ENCODE results near the gene SLC22A23. TPM values are rescaled to one million over a fixed set of nuclear protein-coding genes. Genes with fewer than 3 reads are reported as not detected.

Gene SLC22A23
- polyA plus RNA-seq, 1 donor from 2014 or later: 0.35 TPM

- peaks cover 0 to 2% (median 0%) of the 10 kb centered on the region in 3 donors for H3K4me1 Mint-ChIP-seq
- H3K4me3 Mint-ChIP-seq: no peak overlapping the region
- peaks cover 9% of the 10 kb centered on the region for H3K36me3 Mint-ChIP-seq
- H3K27ac Mint-ChIP-seq: no peak overlapping the region
- H3K27me3 Mint-ChIP-seq: peaks cover 8% of the 10 kb centered on the region
- H3K9me3 Mint-ChIP-seq: peaks cover 0 to 2% (median 0%) of the 10 kb centered on the region in 3 donors
Observed at GRCh38 chr6:3442431-3443220, 14.2 kb downstream of the SLC22A23 start.

GRCh38 chr6:3440911-3441310 lies 15.9 kb downstream of the SLC22A23 start:
- Mint-ChIP-seq H3K27ac (no peak overlapping the region), H3K27me3 (peaks cover 6% of the 10 kb centered on the region), H3K4me3 (no peak overlapping the region), H3K36me3 (peaks cover 9% of the 10 kb centered on the region), H3K4me1 (no peaks in the 10 kb centered on the region), H3K9me3 (peaks cover 0 to 4% (median 0%) of the 10 kb centered on the region in 3 donors)

DNA sequence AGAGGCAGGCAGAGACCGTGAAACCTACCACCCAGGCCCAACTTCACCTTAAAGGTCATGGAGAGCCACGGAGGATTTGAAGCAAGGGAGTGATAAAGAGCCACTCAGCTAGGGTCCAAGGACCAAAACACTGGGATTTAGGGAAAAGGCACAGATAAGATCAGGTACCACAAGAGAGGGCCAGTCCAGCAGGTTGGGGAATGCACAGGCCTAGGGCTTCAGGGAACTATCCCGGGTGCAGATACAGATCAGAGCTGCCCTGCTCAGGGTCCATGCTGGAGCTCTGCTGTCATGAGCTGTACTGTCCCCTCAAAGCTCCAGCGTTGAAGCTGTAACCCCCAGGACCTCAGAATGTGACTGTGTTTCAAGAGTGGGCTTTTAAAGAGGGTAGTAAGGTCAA lies 16.9 kb downstream of the SLC22A23 start:
- H3K27me3 Mint-ChIP-seq: peaks cover 6% of the 10 kb centered on the region
- H3K4me3 Mint-ChIP-seq: no peak overlapping the region
- H3K4me1 Mint-ChIP-seq: no peaks in the 10 kb centered on the region
- H3K9me3 Mint-ChIP-seq: peaks cover 0 to 4% (median 3%) of the 10 kb centered on the region in 3 donors
- H3K36me3 Mint-ChIP-seq: peaks cover 5% of the 10 kb centered on the region
- H3K27ac Mint-ChIP-seq: no peak overlapping the region

GRCh38 chr6:3438190-3439167 lies 18.4 kb downstream of the SLC22A23 start:
- Mint-ChIP-seq H3K27ac (no peak overlapping the region), H3K4me1 (no peaks in the 10 kb centered on the region), H3K36me3 (peaks cover 5% of the 10 kb centered on the region), H3K27me3 (peaks cover 6% of the 10 kb centered on the region), H3K4me3 (no peak overlapping the region), H3K9me3 (peaks cover 0 to 4% (median 3%) of the 10 kb centered on the region in 3 donors)

DNA sequence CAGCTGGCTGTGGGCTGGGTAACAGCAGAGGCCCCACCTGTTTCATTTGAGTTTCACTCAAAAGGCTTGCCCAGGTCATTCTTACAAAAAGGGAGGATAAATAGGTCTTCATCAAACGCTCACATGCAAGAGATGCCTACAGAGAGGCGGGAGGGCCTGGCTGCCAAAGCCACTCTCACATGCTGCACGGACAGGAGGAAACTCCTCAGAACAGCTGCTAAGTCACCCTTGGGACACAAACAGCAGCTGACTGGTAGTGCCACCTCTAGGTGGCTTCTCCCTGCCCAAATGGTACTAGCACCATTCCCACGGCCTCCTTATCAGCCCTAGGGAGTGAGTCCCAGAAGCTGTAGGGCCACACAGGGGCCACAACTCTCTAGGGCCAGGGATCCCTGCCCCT lies 23.8 kb downstream of the SLC22A23 start:
- peaks cover 2% of the 10 kb centered on the region for H3K36me3 Mint-ChIP-seq
- no peaks in the 10 kb centered on the region for H3K4me1 Mint-ChIP-seq
- no peak overlapping the region for H3K27ac Mint-ChIP-seq
- peaks cover 0 to 4% (median 3%) of the 10 kb centered on the region in 3 donors for H3K9me3 Mint-ChIP-seq
- H3K27me3 Mint-ChIP-seq: peaks cover 3% of the 10 kb centered on the region
- no peak overlapping the region for H3K4me3 Mint-ChIP-seq

DNA sequence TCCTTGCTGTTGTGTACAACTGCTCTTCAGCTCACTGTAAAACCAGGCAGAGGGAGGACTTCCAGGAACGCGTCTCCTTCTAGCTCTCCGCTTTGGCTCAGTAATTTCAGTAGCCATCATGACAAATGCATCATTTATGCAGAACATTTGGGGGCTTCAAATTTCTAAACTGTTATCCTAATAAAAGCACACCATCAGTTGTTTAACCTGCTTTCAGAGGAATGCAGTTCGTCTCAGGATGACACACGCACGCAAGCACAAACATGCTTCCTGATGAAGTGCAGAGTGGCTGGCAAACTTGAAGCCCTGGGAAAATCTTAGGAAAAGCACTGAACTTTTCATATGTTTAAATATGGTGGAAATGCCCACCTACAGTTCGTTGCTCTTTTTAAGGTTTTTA lies 24.4 kb downstream of the SLC22A23 start:
- Mint-ChIP-seq H3K4me3 (no peak overlapping the region), H3K27me3 (peaks cover 3% of the 10 kb centered on the region), H3K27ac (no peak overlapping the region), H3K9me3 (peaks cover 0 to 3% (median 3%) of the 10 kb centered on the region in 3 donors), H3K4me1 (no peaks in the 10 kb centered on the region), H3K36me3 (no peaks in the 10 kb centered on the region)

DNA sequence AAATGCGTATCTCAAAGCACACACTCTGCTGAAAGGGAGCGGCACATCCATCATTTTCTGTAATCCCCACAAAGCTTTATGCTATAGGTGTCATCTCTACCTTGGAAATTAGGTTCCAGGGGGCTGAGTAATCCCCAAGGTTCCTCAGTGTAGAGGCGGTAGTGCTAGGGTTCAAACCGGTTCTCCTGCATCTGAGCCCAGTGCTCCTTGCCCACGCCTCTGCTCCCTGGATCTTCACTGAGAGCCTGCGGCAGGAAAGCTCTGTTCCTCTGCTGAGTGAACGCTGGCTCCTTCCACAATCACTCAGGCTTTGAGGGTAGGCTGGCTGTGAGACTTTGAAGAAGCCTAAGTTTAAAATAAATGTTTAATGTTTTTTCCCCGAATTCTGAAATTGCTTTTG lies 24.9 kb downstream of the SLC22A23 start:
- H3K27me3 Mint-ChIP-seq: peaks cover 3% of the 10 kb centered on the region

GRCh38 chr6:3429211-3429610 lies 27.6 kb downstream of the SLC22A23 start:
- no peak overlapping the region for H3K4me3 Mint-ChIP-seq
- no peaks in the 10 kb centered on the region for H3K4me1 Mint-ChIP-seq
- no peak overlapping the region for H3K27ac Mint-ChIP-seq
- peaks cover 2% of the 10 kb centered on the region for H3K36me3 Mint-ChIP-seq
- H3K9me3 Mint-ChIP-seq: no peaks in the 10 kb centered on the region
- peaks cover 9% of the 10 kb centered on the region for H3K27me3 Mint-ChIP-seq

More for the DNA sequence above, 24.9 kb downstream of the SLC22A23 start:
- no peak overlapping the region for H3K27ac Mint-ChIP-seq
- H3K9me3 Mint-ChIP-seq: peaks cover 0 to 3% (median 2%) of the 10 kb centered on the region in 3 donors
- H3K4me3 Mint-ChIP-seq: no peak overlapping the region
- no peaks in the 10 kb centered on the region for H3K4me1 Mint-ChIP-seq
- H3K36me3 Mint-ChIP-seq: no peaks in the 10 kb centered on the region

DNA sequence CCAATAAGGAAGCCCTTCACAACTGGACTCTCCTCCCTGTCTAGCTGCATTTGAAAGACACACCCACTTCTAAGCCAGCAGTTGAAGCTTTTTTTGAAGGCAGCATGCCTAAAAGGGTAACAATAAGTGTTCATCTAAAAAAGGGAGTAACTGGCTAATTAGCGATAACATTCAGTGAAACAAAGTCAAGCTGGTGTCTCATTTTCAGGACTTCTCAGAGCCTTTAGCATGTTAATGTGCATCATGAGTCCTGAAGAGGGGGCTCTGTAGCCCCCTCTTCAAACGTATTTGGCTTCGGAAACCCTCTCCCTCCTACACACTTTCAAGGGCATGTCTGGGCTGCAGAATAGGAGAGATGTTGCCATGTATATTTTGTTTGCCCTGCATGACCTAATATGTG lies 28.1 kb downstream of the SLC22A23 start:
- H3K4me3 Mint-ChIP-seq: no peak overlapping the region
- peaks cover 2% of the 10 kb centered on the region for H3K36me3 Mint-ChIP-seq
- no peaks in the 10 kb centered on the region for H3K9me3 Mint-ChIP-seq
- peaks cover 13% of the 10 kb centered on the region for H3K27me3 Mint-ChIP-seq
- no peak overlapping the region for H3K27ac Mint-ChIP-seq
- no peaks in the 10 kb centered on the region for H3K4me1 Mint-ChIP-seq

GRCh38 chr6:3428247-3428646 lies 28.6 kb downstream of the SLC22A23 start:
- Mint-ChIP-seq H3K27ac (no peak overlapping the region), H3K9me3 (no peaks in the 10 kb centered on the region), H3K27me3 (peaks cover 14% of the 10 kb centered on the region), H3K4me3 (no peak overlapping the region), H3K36me3 (peaks cover 2% of the 10 kb centered on the region), H3K4me1 (no peaks in the 10 kb centered on the region)

DNA sequence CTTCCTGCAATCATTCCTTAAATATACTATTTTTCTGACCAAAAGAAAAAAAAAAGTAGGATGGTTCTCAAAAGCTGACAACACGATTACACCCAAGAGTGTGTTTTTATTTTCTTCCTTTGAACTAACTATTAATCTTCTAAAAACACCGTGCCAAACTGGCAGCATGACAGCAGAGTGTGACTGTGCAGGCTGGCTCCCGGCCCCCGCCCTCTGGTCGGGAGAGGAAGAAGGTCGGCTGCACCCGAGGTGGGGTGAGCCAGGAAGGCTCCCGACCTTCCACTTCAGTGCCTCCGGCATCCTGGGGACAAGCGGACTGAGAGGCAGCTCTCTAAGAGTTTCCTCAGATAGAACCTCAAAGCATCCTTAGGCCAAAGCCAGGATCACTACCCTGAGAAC lies 29.2 kb downstream of the SLC22A23 start:
- H3K27ac Mint-ChIP-seq: no peak overlapping the region
- no peaks in the 10 kb centered on the region for H3K4me1 Mint-ChIP-seq
- peaks cover 2% of the 10 kb centered on the region for H3K36me3 Mint-ChIP-seq
- H3K9me3 Mint-ChIP-seq: no peaks in the 10 kb centered on the region
- H3K4me3 Mint-ChIP-seq: no peak overlapping the region
- peaks cover 20% of the 10 kb centered on the region for H3K27me3 Mint-ChIP-seq

DNA sequence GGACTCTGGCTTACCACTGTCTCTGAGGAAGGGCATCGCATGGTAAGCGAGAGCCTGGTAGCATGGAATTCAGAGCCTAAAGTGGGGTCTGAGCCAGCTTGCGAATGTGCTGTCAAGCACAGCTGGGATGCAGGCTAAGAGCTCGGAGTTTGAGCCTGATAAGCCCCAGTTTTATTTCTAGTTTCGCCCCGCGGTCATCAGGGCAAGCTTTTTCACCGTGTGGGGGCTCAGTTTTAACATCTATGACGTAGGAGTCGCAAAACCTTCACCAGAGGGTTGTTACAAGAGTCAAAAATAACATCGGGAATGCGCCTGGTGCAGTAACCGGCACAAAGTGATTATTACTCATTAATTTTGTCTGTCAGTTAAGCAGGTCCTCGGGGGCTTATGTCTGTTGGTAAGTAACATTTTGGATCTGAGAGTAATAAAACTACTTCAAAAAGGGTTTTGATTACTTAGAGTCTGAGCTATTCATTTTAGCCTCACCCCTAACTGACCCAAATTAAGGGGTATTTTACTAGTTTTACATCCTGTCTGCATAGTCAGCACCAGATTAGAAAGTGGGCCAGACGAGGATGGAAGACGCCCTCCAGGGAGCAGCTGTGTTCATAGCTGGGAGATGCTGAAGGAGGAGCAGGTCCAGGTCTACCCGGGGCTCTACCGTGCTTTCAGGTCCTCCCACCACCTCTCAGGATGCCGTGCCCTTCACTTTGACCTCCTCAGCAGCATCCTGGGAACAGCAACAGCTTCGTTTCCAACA lies 29.7 kb downstream of the SLC22A23 start:
- Mint-ChIP-seq H3K9me3 (no peaks in the 10 kb centered on the region), H3K4me3 (no peak overlapping the region), H3K36me3 (peaks cover 2% of the 10 kb centered on the region), H3K27me3 (peaks cover 21% of the 10 kb centered on the region), H3K4me1 (no peaks in the 10 kb centered on the region), H3K27ac (no peak overlapping the region)

DNA sequence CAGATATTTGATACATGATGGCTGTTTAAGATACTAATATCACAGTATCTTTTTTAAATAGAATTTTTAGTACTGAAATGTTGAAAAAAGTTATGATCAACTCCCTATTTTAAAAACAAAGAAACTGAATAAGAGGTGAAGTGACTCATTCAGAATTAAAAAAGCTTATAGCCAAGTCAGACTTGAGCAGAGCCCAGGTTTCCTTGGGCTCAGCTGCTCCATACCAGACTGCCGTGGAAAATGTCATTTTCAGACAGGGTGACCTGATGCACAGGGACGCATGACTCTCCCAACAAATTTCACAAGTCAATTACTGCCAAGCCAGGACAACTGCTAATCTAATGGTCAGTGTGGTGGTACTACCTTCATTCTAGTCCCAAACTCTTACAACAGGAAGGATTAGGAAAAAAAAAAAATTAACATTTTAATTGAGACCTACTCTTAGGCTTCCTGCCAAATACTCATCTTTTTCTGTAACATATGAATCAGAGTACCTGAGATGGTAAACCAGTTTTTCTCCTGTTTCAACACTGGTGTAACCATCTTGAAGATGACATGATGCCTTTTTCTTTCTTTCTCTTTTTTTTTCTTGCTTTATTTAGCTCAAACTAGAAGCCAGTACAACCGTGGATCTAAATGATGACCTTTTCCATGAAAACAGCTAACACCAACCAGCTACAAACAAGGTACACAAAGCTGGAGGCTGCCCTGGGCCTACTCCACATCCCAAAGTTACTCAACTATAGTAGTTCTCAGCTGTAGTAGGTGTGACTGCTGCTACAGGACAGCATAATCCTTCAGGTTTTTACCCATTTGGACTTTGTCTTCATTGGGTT lies 30.5 kb downstream of the SLC22A23 start:
- Mint-ChIP-seq H3K9me3 (no peaks in the 10 kb centered on the region), H3K36me3 (peaks cover 2% of the 10 kb centered on the region), H3K27me3 (peaks cover 21% of the 10 kb centered on the region), H3K27ac (no peak overlapping the region), H3K4me3 (no peak overlapping the region), H3K4me1 (no peaks in the 10 kb centered on the region)

- Mint-ChIP-seq H3K36me3 (peaks cover 2% of the 10 kb centered on the region), H3K27ac (no peak overlapping the region), H3K4me1 (no peaks in the 10 kb centered on the region), H3K27me3 (peaks cover 22% of the 10 kb centered on the region), H3K9me3 (no peaks in the 10 kb centered on the region), H3K4me3 (no peak overlapping the region)
Observed at GRCh38 chr6:3425574-3425973, 31.3 kb downstream of the SLC22A23 start.
